PC-9 (cell line): Measurements from ENCODE around the gene SH3PXD2B. TPM values are rescaled to one million over a fixed set of nuclear protein-coding genes. Genes with fewer than 3 reads are reported as not detected.
A peak's percentile ranks its signal among the peaks of the same experiment; 100 is the strongest.
"Not testable (repeated sequence)": the region's sequence is repeated elsewhere in the genome, so short reads cannot be mapped to it uniquely, and the experiment has no call there.

Source experiments
- BruUV-seq: library from RNA; stranded (reverse); fragments of 400-500 nt; replicated peaks from 2 replicates; lab custom pipeline; 2021; lab: Mats Ljungman, UMichigan
- CTCF ChIA-PET: fragments of 300-600 bp; sonication (Branson Sonifier 250); formaldehyde crosslinking; loops from one replicate; lab custom pipeline; 2022; ENCODE audit warnings: antibody characterized with exemption; lab: Charles Lee
- POLR2A ChIA-PET: fragments of 300-600 bp; sonication (Branson Sonifier 250); formaldehyde crosslinking; loops from one replicate; lab custom pipeline; 2022; ENCODE audit warnings: antibody characterized with exemption; ENCODE audit not compliant: unreplicated experiment; lab: Charles Lee
- DNase-seq, 2 experiments: peaks; one replicate each; pipeline versions ENCODE4 v3.0.0 to v3.0.0-alpha.2; 2015 to 2022; ENCODE audit warnings: mixed read lengths in 1 of 2
- H2AFZ ChIP-seq: fragments of 200-600 bp; sonication (generic); 2 replicates; pipeline ENCODE4 v1.8.1; 2017; ENCODE audit warnings: antibody characterized with exemption
- H3F3A ChIP-seq: fragments of 200-600 bp; sonication (generic); 2 replicates; pipeline ENCODE4 v1.8.1; 2017; ENCODE audit warnings: antibody characterized with exemption, mild to moderate bottlenecking, low read depth; ENCODE audit not compliant: insufficient read depth
- H3K27ac ChIP-seq: fragments of 200-600 bp; sonication (generic); 2 replicates; pipeline ENCODE4 v1.6.1; 2016; ENCODE audit warnings: mixed run types
- H3K27me3 ChIP-seq: fragments of 200-600 bp; sonication (generic); 2 replicates; pipeline ENCODE4 v1.6.1; 2016; ENCODE audit warnings: low read depth, mixed run types; ENCODE audit not compliant: insufficient read depth
- H3K36me3 ChIP-seq: fragments of 200-600 bp; sonication (generic); 2 replicates; pipeline ENCODE4 v1.6.1; 2016; ENCODE audit warnings: low read depth, mixed run types
- H3K4me1 ChIP-seq: fragments of 200-600 bp; sonication (generic); replicated peaks from 2 replicates; pipeline ENCODE4 v1.6.1; 2016; ENCODE audit warnings: mixed run types; ENCODE audit not compliant: insufficient read depth
- H3K4me2 ChIP-seq: fragments of 200-600 bp; sonication (generic); 2 replicates; pipeline ENCODE4 v1.6.1; 2017; ENCODE audit warnings: mixed run types
- H3K4me3 ChIP-seq: fragments of 200-600 bp; sonication (generic); 2 replicates; pipeline ENCODE4 v1.6.1; 2016; ENCODE audit warnings: mixed run types
- H3K79me2 ChIP-seq: fragments of 200-600 bp; sonication (generic); 2 replicates; pipeline ENCODE4 v1.6.1; 2017; ENCODE audit warnings: low read depth, mixed run types
- H3K9me2 ChIP-seq: fragments of 200-600 bp; sonication (generic); 2 replicates; pipeline ENCODE4 v1.8.1; 2017; ENCODE audit warnings: mild to moderate bottlenecking; ENCODE audit not compliant: insufficient read depth
- H3K9me3 ChIP-seq: fragments of 200-600 bp; sonication (generic); 2 replicates; pipeline ENCODE4 v1.8.1; 2016; ENCODE audit warnings: low read depth; ENCODE audit not compliant: insufficient read depth
- H4K20me1 ChIP-seq: fragments of 200-600 bp; sonication (generic); 2 replicates; pipeline ENCODE4 v1.8.1; 2017; ENCODE audit not compliant: insufficient read depth
- CTCF ChIP-seq: fragments of 200-600 bp; sonication (generic); conservative IDR thresholded peaks from 2 replicates; pipeline ENCODE4 v1.6.1; 2017; ENCODE audit warnings: mixed run types, antibody characterized with exemption, mild to moderate bottlenecking, moderate library complexity
- EZH2 ChIP-seq: fragments of 200-600 bp; sonication (generic); IDR thresholded peaks from 2 replicates; pipeline ENCODE4 v1.8.0; 2017; ENCODE audit warnings: antibody characterized with exemption, low read depth
- intact Hi-C: fragments of 100-400 bp; cut with micrococcal nuclease; formaldehyde crosslinking; loops from one replicate; pipeline ENCODE4 v1.10.0; 2022; ENCODE audit not compliant: unreplicated experiment
- total RNA-seq: library from RNA; stranded (reverse); gene quantifications from 2 replicates; pipeline ENCODE4 v1.2.3, GENCODE V29; 2021

SH3PXD2B gene
- total RNA-seq, 1 experiment from 2014 or later = 29.3 TPM

GRCh38 chr5:172411484-172412072 lies 42.7 kb downstream of the SH3PXD2B start:
- POLR2A ChIA-PET = interaction anchor here (0.6 kb wide), 1 partner anchor 652 kb away, joined by 7 read pairs; no protein-coding TSS in a partner anchor
- H2AFZ ChIP-seq = no peak overlapping the region
- intact Hi-C loops = loop anchor here (2.0 to 5.0 kb wide), 4 partner anchors 41 to 451 kb away; no protein-coding TSS in a partner anchor
- no peaks in the 10 kb centered on the region for H3K9me2 ChIP-seq
- no peak overlapping the region; the same call in 1 of the 2 replicates for H3K4me2 ChIP-seq
- no peak overlapping the region for H3K27ac ChIP-seq
- no peak overlapping the region for H3K4me3 ChIP-seq
- BruUV-seq = no TSS peak
- TF ChIP-seq CTCF (no peak), EZH2 (no peak)
- H3F3A ChIP-seq = peaks cover 44% of the 10 kb centered on the region
- no peaks in the 10 kb centered on the region for H3K9me3 ChIP-seq
- H3K27me3 ChIP-seq = no peaks in the 10 kb centered on the region
- no peaks in the 10 kb centered on the region for H3K36me3 ChIP-seq
- CTCF ChIA-PET = no interaction called here
- H3K4me1 ChIP-seq = peaks cover 78% of the 10 kb centered on the region
- H3K79me2 ChIP-seq = no peaks in the 10 kb centered on the region
- H4K20me1 ChIP-seq = no peaks in the 10 kb centered on the region
- DNase-seq = no peak

- Histone ChIP-seq H3K4me2 (no peak overlapping the region), H3K9me3 (no peaks in the 10 kb centered on the region), H3K27ac (0 out of 2 replicates have a peak overlapping the region, but pooled peaks have one; percentile 82), H3K27me3 (no peaks in the 10 kb centered on the region), H3K36me3 (no peaks in the 10 kb centered on the region), H4K20me1 (no peaks in the 10 kb centered on the region), H3F3A (peaks cover 44% of the 10 kb centered on the region), H2AFZ (no peak overlapping the region), H3K9me2 (no peaks in the 10 kb centered on the region), H3K4me3 (no peak overlapping the region), H3K79me2 (no peaks in the 10 kb centered on the region), H3K4me1 (peaks cover 78% of the 10 kb centered on the region)
- intact Hi-C loops = loop anchor here (5.0 kb wide), 3 partner anchors 49 to 451 kb away; no protein-coding TSS in a partner anchor
- BruUV-seq = no TSS peak
- ChIA-PET POLR2A (interaction anchor here (0.7 kb wide), 1 partner anchor 45 kb away, joined by 7 read pairs; no protein-coding TSS in a partner anchor), CTCF (no interaction called here)
- TF ChIP-seq EZH2 (no peak), CTCF (no peak)
- DNase-seq = no peak
Measured at GRCh38 chr5:172410662-172411483, 43.5 kb downstream of the SH3PXD2B start.

GRCh38 chr5:172410160-172410559 lies 44.2 kb downstream of the SH3PXD2B start:
- H3K27ac ChIP-seq = peak overlapping the region; percentile 82
- peak overlapping the region; percentile 3; the same call in 1 of the 2 replicates for H3K4me2 ChIP-seq
- no peaks in the 10 kb centered on the region for H3K9me2 ChIP-seq
- ChIA-PET POLR2A (interaction anchor here (0.6 to 0.7 kb wide), 3 partner anchors 44 to 451 kb away, joined by 3 to 7 read pairs (median 5); no protein-coding TSS in a partner anchor), CTCF (interaction anchor here (0.6 kb wide), 1 partner anchor 815 kb away, joined by 3 read pairs; no protein-coding TSS in a partner anchor)
- H2AFZ ChIP-seq = no peak overlapping the region
- no peaks in the 10 kb centered on the region for H3K79me2 ChIP-seq
- H3K27me3 ChIP-seq = no peaks in the 10 kb centered on the region
- peaks cover 76% of the 10 kb centered on the region for H3K4me1 ChIP-seq
- H4K20me1 ChIP-seq = no peaks in the 10 kb centered on the region
- peak; percentile 71 to 98 for DNase-seq
- H3K9me3 ChIP-seq = no peaks in the 10 kb centered on the region
- BruUV-seq = no TSS peak
- TF ChIP-seq EZH2 (no peak), CTCF (no peak)
- intact Hi-C loops = loop anchor here (5.0 kb wide), 3 partner anchors 48 to 452 kb away; no protein-coding TSS in a partner anchor
- no peaks in the 10 kb centered on the region for H3K36me3 ChIP-seq
- H3F3A ChIP-seq = peaks cover 44% of the 10 kb centered on the region
- no peak overlapping the region for H3K4me3 ChIP-seq

GRCh38 chr5:172409477-172409876 lies 44.8 kb downstream of the SH3PXD2B start:
- CTCF ChIA-PET, H4K20me1 ChIP-seq, DNase-seq, H3K27me3 ChIP-seq, H2AFZ ChIP-seq, H3K9me3 ChIP-seq, intact Hi-C loops, H3K4me3 ChIP-seq, H3K36me3 ChIP-seq, BruUV-seq, H3K9me2 ChIP-seq, H3K79me2 ChIP-seq: not testable (repeated sequence)
- Histone ChIP-seq H3F3A (peaks cover 44% of the 10 kb centered on the region), H3K27ac (peak overlapping the region; percentile 82), H3K4me1 (peaks cover 69% of the 10 kb centered on the region), H3K4me2 (peak overlapping the region; percentile 3; the same call in 1 of the 2 replicates)
- POLR2A ChIA-PET = interaction anchor here (0.5 to 0.7 kb wide), 2 partner anchors 107 to 207 kb away, joined by 3 read pairs; no protein-coding TSS in a partner anchor
